Endothelial cell of umbilical vein (primary cell): ENCODE results near the gene MROH7.

Source experiments
- FOS ChIP-seq: IDR thresholded peaks from 2 replicates; pipeline ENCODE4 v1.6.1; 2011; ENCODE audit warnings: mild to moderate bottlenecking, low read length, moderate library complexity, borderline replicate concordance; ENCODE audit not compliant: insufficient read depth
- JUN ChIP-seq: IDR thresholded peaks from 2 replicates; pipeline ENCODE4 v1.6.1; 2011; ENCODE audit warnings: borderline replicate concordance, low read depth; ENCODE audit not compliant: insufficient read length, insufficient read depth
- POLR2A ChIP-seq: IDR thresholded peaks from 2 replicates; pipeline ENCODE4 v1.6.1; 2012; ENCODE audit warnings: low read depth, mild to moderate bottlenecking, control low read depth, low read length
- POLR2AphosphoS5 ChIP-seq: IDR thresholded peaks from 2 replicates; pipeline ENCODE4 v1.6.1; 2012; ENCODE audit warnings: low read depth, mild to moderate bottlenecking, control low read depth, low read length, moderate library complexity; ENCODE audit not compliant: insufficient read depth
- TF ChIP-seq, protein P1 (sequence below), 2 donors: IDR thresholded peaks; 1 replicate in 1 of 2; 2 replicates in 1 of 2; pipeline ENCODE4 v1.5.1; 2011; ENCODE audit warnings: low read length in 2 of 2, mild to moderate bottlenecking in 2 of 2, moderate library complexity in 2 of 2, control low read depth in 1 of 2, inconsistent platforms in 1 of 2, low read depth in 1 of 2; ENCODE audit not compliant: insufficient read depth in 1 of 2; ENCODE audit errors: extremely low read depth in 1 of 2
- TF ChIP-seq, protein P2 (sequence below): IDR thresholded peaks from 2 replicates; pipeline ENCODE4 v1.6.1; 2011; ENCODE audit not compliant: insufficient read depth, insufficient read length

DNA sequence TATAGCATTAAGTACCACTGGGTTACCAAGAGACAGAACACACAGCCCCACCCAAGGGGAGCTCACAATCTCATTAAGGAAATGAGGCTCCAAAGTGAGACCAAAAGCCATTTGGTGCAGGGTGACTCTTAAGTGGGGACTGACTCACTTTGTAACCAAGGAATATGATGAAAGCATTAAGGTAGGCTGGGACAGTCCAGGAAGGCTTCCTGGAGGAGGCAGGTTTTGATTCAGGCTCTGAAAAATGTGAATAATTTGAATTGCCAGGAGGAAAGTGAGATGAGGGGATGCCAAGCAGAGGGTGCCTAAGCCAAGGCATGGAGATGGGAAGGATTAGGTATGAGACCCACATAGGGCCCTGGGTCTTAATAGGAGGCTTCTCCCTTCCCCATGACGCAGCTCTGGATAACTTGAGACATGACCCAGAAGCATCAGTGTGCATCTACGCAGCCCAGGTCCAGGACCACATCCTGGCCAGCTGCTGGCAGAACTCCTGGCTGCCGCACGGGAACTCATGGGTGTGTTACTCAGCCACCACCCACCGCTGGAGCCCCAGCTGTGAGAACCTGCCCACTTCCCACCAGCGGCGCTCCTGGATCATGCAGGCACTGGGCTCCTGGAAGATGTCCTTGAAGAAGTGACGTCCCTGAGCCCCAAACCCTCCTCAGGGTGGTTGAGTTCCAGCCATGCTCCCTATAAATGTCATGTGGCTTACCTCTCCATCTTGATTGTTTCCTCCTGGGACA, 68.1 kb downstream of the MROH7 start:
- TF ChIP-seq, protein P1, sequence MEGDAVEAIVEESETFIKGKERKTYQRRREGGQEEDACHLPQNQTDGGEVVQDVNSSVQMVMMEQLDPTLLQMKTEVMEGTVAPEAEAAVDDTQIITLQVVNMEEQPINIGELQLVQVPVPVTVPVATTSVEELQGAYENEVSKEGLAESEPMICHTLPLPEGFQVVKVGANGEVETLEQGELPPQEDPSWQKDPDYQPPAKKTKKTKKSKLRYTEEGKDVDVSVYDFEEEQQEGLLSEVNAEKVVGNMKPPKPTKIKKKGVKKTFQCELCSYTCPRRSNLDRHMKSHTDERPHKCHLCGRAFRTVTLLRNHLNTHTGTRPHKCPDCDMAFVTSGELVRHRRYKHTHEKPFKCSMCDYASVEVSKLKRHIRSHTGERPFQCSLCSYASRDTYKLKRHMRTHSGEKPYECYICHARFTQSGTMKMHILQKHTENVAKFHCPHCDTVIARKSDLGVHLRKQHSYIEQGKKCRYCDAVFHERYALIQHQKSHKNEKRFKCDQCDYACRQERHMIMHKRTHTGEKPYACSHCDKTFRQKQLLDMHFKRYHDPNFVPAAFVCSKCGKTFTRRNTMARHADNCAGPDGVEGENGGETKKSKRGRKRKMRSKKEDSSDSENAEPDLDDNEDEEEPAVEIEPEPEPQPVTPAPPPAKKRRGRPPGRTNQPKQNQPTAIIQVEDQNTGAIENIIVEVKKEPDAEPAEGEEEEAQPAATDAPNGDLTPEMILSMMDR (IDR thresholded peaks at IDR 0.05; ENCODE audit: extremely low read depth in 1 of 2, insufficient read depth in 1 of 2, low read depth in 1 of 2, low read length in 2 of 2) = no peak
- TF ChIP-seq POLR2AphosphoS5 = no peak
- no peak for TF ChIP-seq POLR2A
- no peak for TF ChIP-seq JUN
- TF ChIP-seq, protein P2, sequence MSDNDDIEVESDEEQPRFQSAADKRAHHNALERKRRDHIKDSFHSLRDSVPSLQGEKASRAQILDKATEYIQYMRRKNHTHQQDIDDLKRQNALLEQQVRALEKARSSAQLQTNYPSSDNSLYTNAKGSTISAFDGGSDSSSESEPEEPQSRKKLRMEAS = no peak
- no peak for TF ChIP-seq FOS
